HCT116 (cell line): ENCODE results near the gene CCDC88C. TPM values are rescaled to one million over a fixed set of nuclear protein-coding genes. Genes with fewer than 3 reads are reported as not detected.
"Not testable (repeated sequence)": the region's sequence is repeated elsewhere in the genome, so short reads cannot be mapped to it uniquely, and the experiment has no call there.

ENCODE experiments used
- ATAC-seq: fragments of 200-7000 bp; cut with Tn5 transposase; 2 replicates; pipeline ENCODE4 v1.9.1; 2020; ENCODE audit warnings: mild to moderate bottlenecking, moderate library complexity
- BruUV-seq: library from RNA; stranded (reverse); fragments of 400-500 nt; replicated peaks from 2 replicates; lab custom pipeline; 2021; lab: Mats Ljungman, UMichigan
- CTCF ChIA-PET: fragments of 300-600 bp; sonication (Branson Sonifier 250); formaldehyde crosslinking; loops from one replicate; lab custom pipeline; 2021; ENCODE audit warnings: antibody characterized with exemption; lab: Charles Lee
- POLR2A ChIA-PET: fragments of 300-600, 350-600 bp; sonication (Branson Sonifier 250); formaldehyde crosslinking; loops from one replicate; lab custom pipeline; 2021; ENCODE audit warnings: antibody characterized with exemption; lab: Charles Lee
- RAD21 ChIA-PET, 2 experiments: fragments of 300-600 bp; sonication (Branson Sonifier 250); formaldehyde crosslinking; loops; one replicate each; lab custom pipeline; 2023; ENCODE audit warnings: low total read pairs in 2 of 2; ENCODE audit not compliant: uncharacterized antibody in 2 of 2, unreplicated experiment in 2 of 2, low non-redundant PET in 1 of 2; lab: Charles Lee
- DNase-seq: peaks from one replicate; pipeline ENCODE4 v3.0.0-alpha.2; 2010; ENCODE audit warnings: low read depth, low spot score
- H2AFZ ChIP-seq: fragments of 200-600 bp; shearing (Covaris generic), sonication (generic); 2 replicates; pipeline ENCODE4 v1.6.1; 2017; ENCODE audit warnings: low read depth, mixed run types, mixed read lengths, antibody characterized with exemption, low read length; ENCODE audit not compliant: poor library complexity, severe bottlenecking
- H3K27ac ChIP-seq: 2 replicates; pipeline ENCODE4 v1.5.1; 2012; ENCODE audit warnings: low read depth, low read length
- H3K27me3 ChIP-seq: fragments of 200-600 bp; sonication (generic); 2 replicates; pipeline ENCODE4 v1.6.1; 2016; ENCODE audit warnings: mixed run types, low read length, mixed read lengths; ENCODE audit not compliant: insufficient read depth
- H3K36me3 ChIP-seq, 2 experiments: fragments of 200-500 bp in 1 of 2; fragments of 200-600 bp in 1 of 2; sonication (Bioruptor generic) in 1 of 2; sonication (generic) in 1 of 2; 2 replicates each; pipeline versions ENCODE4 v1.5.1 to v1.6.1; 2014 to 2016; ENCODE audit warnings: low read length in 2 of 2, inconsistent platforms in 1 of 2, mixed read lengths in 1 of 2, mixed run types in 1 of 2; ENCODE audit not compliant: insufficient read depth in 2 of 2, control insufficient read depth in 1 of 2
- H3K4me1 ChIP-seq, 2 experiments: fragments of 200-600 bp in 1 of 2; sonication (generic) in 1 of 2; 2 replicates each; pipeline versions ENCODE4 v1.5.1 to v1.6.1; 2012 to 2017; ENCODE audit warnings: low read length in 2 of 2, inconsistent platforms in 1 of 2, mild to moderate bottlenecking in 1 of 2, mixed read lengths in 1 of 2, mixed run types in 1 of 2, moderate library complexity in 1 of 2; ENCODE audit not compliant: insufficient read depth in 2 of 2, control insufficient read depth in 1 of 2
- H3K4me2 ChIP-seq: fragments of 200-600 bp; sonication (generic); 2 replicates; pipeline ENCODE4 v1.6.1; 2017; ENCODE audit warnings: mixed run types, low read length, mixed read lengths
- H3K4me3 ChIP-seq, 2 experiments: fragments of 200-600 bp in 1 of 2; sonication (generic) in 1 of 2; replicated peaks in 1 of 2; 2 replicates each; pipeline ENCODE4 v1.5.1; 2011 to 2016; ENCODE audit warnings: low read length in 2 of 2, control low read depth in 1 of 2, low read depth in 1 of 2, mild to moderate bottlenecking in 1 of 2, mixed read lengths in 1 of 2, mixed run types in 1 of 2
- H3K79me2 ChIP-seq: fragments of 200-600 bp; sonication (generic); 2 replicates; pipeline ENCODE4 v1.6.1; 2017; ENCODE audit warnings: mild to moderate bottlenecking, mixed run types, low read length, moderate library complexity, mixed read lengths; ENCODE audit not compliant: insufficient read depth
- H3K9ac ChIP-seq: fragments of 200-600 bp; sonication (generic); 2 replicates; pipeline ENCODE4 v1.6.1; 2016; ENCODE audit warnings: low read length, mixed read lengths
- H3K9me2 ChIP-seq: fragments of 200-600 bp; sonication (generic), shearing (Covaris generic); 2 replicates; pipeline ENCODE4 v1.6.1; 2017; ENCODE audit warnings: mixed run types, mild to moderate bottlenecking, moderate library complexity; ENCODE audit not compliant: insufficient read depth
- H3K9me3 ChIP-seq, 2 experiments: fragments of 200-500 bp in 1 of 2; fragments of 200-600 bp in 1 of 2; sonication (Bioruptor generic) in 1 of 2; sonication (generic) in 1 of 2; 2 replicates each; pipeline ENCODE4 v1.6.1; 2014 to 2017; ENCODE audit warnings: low read length in 2 of 2, mixed read lengths in 2 of 2, inconsistent platforms in 1 of 2, low read depth in 1 of 2, mild to moderate bottlenecking in 1 of 2, mixed run types in 1 of 2, moderate library complexity in 1 of 2; ENCODE audit not compliant: control insufficient read depth in 1 of 2, insufficient read depth in 1 of 2
- H4K20me1 ChIP-seq: fragments of 200-600 bp; sonication (generic), shearing (Covaris generic); 2 replicates; pipeline ENCODE4 v1.6.1; 2017; ENCODE audit warnings: mixed run types, mild to moderate bottlenecking, moderate library complexity; ENCODE audit not compliant: insufficient read depth
- CBX3 ChIP-seq: IDR thresholded peaks from 2 replicates; pipeline ENCODE4 v1.6.1; 2012; ENCODE audit warnings: low read depth
- EGR1 ChIP-seq: IDR thresholded peaks from 2 replicates; pipeline ENCODE4 v1.6.1; 2012; ENCODE audit warnings: low read depth
- POLR2AphosphoS5 ChIP-seq: IDR thresholded peaks from 2 replicates; pipeline ENCODE4 v1.6.1; 2011; ENCODE audit warnings: mild to moderate bottlenecking, low read depth, low read length, moderate library complexity
- intact Hi-C: fragments of 100-400 bp; cut with micrococcal nuclease; formaldehyde crosslinking; loops from 2 replicates; pipeline ENCODE4 v1.10.0; 2022
- total RNA-seq: library from RNA; stranded (reverse); gene quantifications from one replicate; pipeline ENCODE4 v1.2.1, GENCODE V29; 2021; ENCODE audit not compliant: unreplicated experiment

CCDC88C gene
- total RNA-seq, 1 experiment from 2014 or later: 20.8 TPM

DNA sequence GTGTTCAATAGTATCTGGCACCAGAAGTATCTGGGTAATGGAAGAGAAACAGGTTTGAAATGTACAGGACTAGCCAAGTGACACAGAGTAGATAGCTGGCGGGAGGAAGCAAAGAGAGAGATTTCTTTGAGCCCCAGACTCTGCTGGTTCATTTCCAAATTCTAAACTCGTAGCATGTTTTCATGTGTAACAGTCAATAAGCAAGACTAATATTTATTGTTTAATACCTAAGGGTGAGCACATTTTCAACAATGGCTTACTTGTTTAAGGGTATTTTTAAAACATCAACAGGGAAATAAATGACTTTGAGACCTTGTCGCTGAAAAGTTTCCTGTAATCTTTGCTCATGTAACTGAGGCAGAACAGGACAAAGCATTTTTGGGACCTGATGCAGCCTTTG lies 11.8 kb upstream of the CCDC88C start:
- no peaks in the 10 kb centered on the region for H3K79me2 ChIP-seq
- CTCF ChIA-PET: interaction anchor here (0.7 kb wide), 1 partner anchor 442 kb away, joined by 4 read pairs; no protein-coding TSS in a partner anchor
- intact Hi-C loops: no loop called here
- H3K9me2 ChIP-seq: no peaks in the 10 kb centered on the region
- POLR2A ChIA-PET: interaction anchor here (0.7 kb wide), 1 partner anchor 666 kb away, joined by 4 read pairs; no protein-coding TSS in a partner anchor
- ATAC-seq (no peak), DNase-seq (no peak)
- peaks cover 0 to 8% of the 10 kb centered on the region in 2 experiments; a peak in 2 of 4 replicates for H3K4me1 ChIP-seq
- H3K4me3 ChIP-seq: no peak overlapping the region
- no peak overlapping the region for H3K27ac ChIP-seq
- no peak overlapping the region for H3K9ac ChIP-seq
- no TSS peak for BruUV-seq
- no peaks in the 10 kb centered on the region for H4K20me1 ChIP-seq
- RAD21 ChIA-PET: no interaction called here
- no peak overlapping the region for H2AFZ ChIP-seq
- H3K36me3 ChIP-seq: no peaks in the 10 kb centered on the region
- no peaks in the 10 kb centered on the region for H3K27me3 ChIP-seq
- no peak for TF ChIP-seq EGR1
- no peak for TF ChIP-seq CBX3
- no peak for TF ChIP-seq POLR2AphosphoS5
- no peaks in the 10 kb centered on the region for H3K9me3 ChIP-seq
- no peak overlapping the region for H3K4me2 ChIP-seq

DNA sequence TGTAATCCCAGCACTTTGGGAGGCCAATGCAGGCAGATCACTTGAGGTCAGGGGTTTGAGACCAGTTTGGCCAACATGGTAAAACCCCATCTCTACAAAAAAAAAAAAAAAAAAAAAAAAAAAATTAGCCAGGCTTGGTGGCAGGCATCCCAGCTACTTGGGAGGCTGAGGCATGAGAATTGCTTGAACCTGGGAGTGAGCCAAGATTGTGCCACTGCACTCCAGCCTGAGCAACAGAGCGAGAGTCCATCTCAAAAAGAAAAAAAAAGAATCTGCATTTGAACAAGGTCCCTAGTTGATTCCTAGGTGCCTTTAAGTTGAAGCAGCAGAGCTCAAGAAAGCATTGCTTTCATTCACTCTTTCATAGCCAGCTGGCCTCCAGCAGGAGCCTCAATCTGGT lies 11.3 kb upstream of the CCDC88C start:
- H3K4me1 ChIP-seq, H3K9me3 ChIP-seq, DNase-seq, H3K4me2 ChIP-seq, H3K27me3 ChIP-seq, H3K36me3 ChIP-seq, H3K9ac ChIP-seq, intact Hi-C loops, RAD21 ChIA-PET, H3K4me3 ChIP-seq, H3K9me2 ChIP-seq, H3K27ac ChIP-seq, H3K79me2 ChIP-seq, H4K20me1 ChIP-seq, BruUV-seq, ATAC-seq, H2AFZ ChIP-seq: not testable (repeated sequence)
- ChIA-PET CTCF (interaction anchor here (0.7 kb wide), 1 partner anchor 443 kb away, joined by 4 read pairs; no protein-coding TSS in a partner anchor), POLR2A (interaction anchor here (0.7 kb wide), 1 partner anchor 666 kb away, joined by 4 read pairs; no protein-coding TSS in a partner anchor)

- RAD21 ChIA-PET, POLR2A ChIA-PET, DNase-seq, CTCF ChIA-PET, H3K9me3 ChIP-seq, H2AFZ ChIP-seq, H3K36me3 ChIP-seq, H3K9me2 ChIP-seq, H3K4me2 ChIP-seq, H3K27ac ChIP-seq, H3K27me3 ChIP-seq, BruUV-seq, H3K4me3 ChIP-seq, H4K20me1 ChIP-seq, H3K9ac ChIP-seq, H3K79me2 ChIP-seq, H3K4me1 ChIP-seq, ATAC-seq, intact Hi-C loops: not testable (repeated sequence)
These were observed 7.9 kb upstream of the CCDC88C start for GRCh38 chr14:91425531-91425944.
